HG03558 (cell line): ENCODE measurements around the gene RAB12.
"Not testable (repeated sequence)": the region's sequence is repeated elsewhere in the genome, so short reads cannot be mapped to it uniquely, and the experiment has no call there.

Experiments
- ATAC-seq: cut with Tn5 transposase; IDR thresholded peaks from one replicate; pipeline ENCODE4 v1.9.1; 2021; ENCODE audit warnings: moderate number of reproducible peaks; ENCODE audit not compliant: unreplicated experiment; ENCODE audit errors: extremely low read depth

Gene RAB12

DNA sequence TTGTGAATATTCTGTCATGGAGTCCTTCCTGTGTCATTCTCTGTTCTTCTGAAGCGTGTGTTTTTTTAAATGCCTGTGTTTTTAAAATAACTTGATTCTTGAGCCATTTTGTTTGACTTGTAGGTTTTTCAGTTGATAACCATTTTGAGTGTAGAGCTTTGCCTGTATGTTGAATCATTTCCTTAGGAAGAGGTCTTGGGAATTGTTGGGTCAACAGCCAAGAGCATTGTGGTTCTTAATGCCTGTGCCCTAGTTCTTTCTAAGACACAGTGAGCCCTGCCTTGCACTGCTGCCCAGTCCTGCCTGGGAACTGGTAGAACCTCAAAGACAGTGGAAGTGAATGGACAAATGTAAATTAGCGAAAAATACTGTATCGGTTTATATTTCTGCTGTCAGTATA is 25.9 kb downstream of the RAB12 start:
- ATAC-seq: no peak

DNA sequence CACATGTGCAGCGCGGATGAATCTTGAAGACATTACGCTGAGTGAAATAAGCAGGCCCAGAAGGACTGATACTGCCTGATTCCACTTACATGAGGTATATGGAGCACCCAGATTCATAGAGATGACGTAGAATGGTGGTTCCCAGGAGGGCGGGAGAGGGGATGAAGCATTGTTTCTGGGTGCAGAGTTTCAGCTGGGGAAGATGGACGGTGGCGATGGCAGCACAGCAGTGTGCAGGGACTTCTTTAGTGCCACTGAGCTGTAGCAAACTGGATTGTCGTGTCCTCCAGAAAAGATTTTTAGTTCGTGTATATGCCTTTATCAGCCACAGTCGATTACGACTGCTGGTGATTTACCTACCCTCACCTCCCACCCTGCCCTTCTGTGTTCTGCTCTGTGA is 30.5 kb downstream of the RAB12 start:
- no peak for ATAC-seq

DNA sequence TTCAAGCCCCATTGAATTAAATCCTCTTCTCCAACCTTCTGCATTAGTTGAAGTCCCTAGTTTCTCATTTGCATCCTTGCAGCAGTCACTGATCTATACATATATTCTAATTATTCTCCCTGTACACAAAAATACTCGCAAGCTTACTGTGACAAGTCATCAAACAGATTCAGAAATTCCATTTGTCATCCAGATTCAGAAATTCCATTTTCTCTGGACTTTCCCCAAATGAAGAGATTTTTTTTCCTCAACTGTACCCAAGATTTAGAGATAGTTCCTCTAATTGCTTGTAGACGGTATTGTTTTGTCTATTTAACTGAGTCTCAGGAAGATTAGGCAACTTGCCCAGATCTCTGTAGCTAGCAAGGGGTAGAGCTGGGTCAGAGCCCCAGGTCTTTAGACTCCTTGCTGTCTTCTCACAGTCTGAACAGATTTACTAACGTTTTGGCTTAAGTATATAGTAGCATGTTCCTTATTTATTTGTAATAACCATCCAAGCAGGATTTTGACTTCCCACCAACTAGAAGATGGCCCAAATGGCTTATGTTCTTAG is 34.2 kb downstream of the RAB12 start:
- ATAC-seq: no peak

DNA sequence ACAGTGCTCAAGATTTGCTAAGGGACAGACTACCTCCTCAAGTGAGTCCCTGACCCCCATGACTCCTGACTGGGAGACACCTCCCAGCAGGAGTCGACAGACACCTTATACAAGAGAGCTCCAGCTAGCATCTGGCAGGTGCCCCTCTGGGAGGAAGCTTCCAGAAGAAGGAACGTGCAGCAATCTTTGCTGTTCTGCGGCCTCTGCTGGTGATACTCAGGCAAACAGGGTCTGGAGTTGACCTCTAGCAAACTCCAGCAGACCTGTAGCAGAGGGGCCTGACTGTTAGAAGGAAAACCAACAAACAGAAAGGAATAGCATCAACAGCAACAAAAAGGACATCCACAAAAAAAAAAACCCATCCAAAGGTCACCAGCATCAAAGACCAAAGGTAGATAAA is 38.1 kb downstream of the RAB12 start:
- ATAC-seq: not testable (repeated sequence)

DNA sequence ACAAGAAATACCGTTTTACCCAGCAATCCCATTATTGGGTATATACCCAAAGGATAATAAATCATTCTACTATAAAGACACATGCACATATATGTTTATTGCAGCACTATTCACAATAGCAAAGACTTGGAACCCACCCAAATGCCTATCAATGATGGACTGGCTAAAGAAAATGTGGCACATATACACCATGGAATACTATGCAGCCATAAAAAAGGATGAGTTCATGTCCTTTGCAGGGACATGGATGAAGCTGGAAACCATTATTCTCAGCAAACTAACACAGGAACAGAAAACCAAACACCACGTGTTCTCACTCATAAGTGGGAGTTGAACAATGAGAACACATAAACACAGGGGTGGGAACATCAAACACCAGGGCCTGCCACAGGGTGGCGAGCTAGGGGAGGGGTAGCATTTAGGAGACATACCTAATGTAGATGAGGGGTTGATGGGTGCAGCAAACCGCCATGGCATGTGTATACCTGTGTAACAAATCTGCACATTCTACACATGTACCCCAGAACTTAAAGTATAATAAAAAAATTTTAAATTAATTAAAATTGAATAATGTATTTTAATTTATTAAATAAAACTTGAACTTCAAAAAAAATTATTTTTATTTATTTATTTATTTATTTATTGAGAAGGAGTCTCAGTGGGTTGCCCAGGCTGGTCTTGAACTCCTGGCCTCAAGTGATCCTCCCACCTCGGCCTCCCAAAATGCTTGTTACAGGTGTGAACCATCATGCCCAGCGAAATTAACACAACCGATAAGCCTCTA is 42.4 kb downstream of the RAB12 start:
- ATAC-seq: not testable (repeated sequence)

DNA sequence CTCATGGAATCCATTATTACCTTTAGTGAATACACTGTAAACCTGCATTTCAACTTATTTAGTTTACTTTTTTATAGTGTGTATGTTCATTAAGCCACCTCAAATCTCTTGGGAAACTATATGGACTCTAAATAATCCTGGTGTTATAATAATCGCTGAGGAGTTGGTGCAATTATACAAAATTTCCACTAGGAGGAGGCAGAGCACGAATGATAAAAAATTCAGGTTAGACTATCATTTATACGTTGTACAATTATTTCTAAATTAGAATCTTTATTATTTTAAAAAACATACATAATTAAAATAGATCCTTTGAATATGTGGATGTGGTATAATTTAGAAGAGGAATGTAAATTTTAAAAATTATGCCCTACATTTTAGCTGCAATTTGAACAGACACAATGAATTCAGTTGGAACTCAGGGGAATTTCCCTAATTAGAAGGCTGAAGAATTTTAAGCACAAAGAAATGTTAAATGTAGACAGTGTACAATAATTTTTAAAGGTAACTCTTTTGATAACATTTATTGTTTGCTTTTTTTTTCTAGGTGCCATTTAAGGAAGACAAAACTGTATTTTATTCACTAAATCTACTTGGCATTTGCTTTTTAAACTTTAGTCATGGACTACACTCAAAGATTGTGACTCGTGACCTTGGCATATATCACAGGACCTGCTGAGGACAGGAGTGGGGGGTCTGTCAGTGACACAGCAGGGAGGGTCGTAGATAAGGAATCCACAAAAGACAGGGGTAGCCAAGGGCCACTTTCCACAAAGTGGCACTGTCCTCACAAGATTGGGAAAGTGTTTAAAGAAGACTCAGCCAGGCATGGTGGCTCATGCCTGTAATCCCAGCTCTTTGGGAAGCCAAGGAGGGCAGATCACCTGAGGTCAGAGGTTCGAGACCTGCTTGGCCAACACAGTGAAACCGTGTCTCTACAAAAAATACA is 45.5 kb downstream of the RAB12 start:
- no peak for ATAC-seq

DNA sequence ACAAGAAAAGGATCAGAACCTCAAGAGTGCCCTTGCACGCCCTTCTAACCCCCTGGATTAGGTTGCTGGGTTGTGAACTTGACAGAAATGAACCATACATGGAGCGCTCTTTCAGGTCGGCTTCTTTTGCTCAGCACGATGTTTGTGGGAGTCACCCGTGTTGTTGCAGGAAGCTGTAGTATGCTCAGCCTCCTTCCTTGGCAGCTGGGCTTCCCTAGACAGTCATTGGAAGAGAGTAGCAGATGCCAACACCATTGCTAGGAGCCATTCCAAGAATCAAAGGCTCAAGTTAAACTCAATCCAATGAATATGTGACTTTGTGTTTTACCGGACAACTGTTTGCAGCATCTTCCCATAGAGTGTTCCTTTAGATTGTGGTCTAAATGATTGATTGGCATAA is 47.0 kb downstream of the RAB12 start:
- no peak for ATAC-seq

DNA sequence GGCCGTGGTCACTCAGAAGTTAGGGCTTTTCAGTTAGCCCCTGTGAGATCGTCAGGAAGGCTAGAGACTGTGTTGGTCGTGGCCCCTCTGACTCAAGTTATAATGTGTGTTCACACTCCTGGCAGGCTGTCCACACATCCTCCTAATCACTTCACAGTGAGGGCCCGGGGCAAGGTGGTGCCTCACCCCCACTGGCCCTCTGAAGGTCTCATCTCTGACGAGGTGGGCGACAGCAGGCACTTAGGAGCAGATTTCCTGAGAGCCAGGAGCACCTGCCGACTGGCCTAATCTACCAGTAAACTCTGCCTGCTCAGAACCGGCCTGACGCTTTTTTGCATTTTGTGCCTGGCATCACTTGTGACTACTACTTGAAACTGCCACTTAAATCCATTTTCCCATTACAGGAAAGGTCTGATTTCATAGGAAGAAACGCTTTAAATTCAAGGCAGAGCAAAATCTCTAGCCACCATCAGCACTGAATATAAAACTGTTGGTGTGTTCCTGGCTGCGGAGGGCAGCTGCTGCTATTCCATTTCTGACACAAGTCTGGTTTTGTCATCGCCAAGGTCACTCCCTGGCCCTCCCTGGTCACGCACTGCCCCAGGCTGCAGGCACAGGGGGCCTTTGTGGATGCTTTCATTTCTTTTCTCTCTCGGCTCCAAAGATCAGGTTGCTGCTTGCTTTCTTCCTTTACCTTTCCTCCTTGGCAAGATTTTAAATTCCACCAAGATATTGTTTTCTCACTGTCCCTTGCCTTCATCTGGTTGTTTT is 48.0 kb downstream of the RAB12 start:
- no peak for ATAC-seq

DNA sequence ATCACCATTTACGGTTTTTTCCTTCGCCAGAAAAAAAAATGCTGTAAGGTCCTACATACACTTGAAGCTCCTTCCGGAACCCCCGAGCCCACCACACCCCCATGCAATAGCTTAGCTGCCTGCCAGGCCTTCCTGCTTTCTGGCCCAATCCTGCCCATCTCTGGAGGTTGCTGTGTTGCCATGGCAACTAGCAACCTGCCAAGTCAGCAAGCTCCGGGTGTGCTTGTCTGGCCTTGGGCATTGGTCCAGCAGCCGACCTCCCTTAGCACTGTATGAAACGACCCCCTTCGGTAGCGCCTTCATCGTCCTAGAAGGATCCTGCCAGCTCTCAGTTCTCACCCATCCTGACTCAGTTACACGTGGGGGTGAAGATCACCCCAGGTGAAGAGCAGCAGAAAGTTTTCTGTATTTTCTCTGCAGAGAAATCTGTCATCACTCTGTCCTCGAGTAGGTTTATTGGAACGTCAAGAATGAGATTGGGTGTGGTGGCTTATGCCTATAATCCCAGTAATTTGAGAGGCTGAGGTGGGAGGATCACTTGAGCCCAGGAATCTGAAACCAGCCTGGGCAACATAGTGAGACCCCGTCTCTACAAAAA is 48.7 kb downstream of the RAB12 start:
- ATAC-seq: no peak

DNA sequence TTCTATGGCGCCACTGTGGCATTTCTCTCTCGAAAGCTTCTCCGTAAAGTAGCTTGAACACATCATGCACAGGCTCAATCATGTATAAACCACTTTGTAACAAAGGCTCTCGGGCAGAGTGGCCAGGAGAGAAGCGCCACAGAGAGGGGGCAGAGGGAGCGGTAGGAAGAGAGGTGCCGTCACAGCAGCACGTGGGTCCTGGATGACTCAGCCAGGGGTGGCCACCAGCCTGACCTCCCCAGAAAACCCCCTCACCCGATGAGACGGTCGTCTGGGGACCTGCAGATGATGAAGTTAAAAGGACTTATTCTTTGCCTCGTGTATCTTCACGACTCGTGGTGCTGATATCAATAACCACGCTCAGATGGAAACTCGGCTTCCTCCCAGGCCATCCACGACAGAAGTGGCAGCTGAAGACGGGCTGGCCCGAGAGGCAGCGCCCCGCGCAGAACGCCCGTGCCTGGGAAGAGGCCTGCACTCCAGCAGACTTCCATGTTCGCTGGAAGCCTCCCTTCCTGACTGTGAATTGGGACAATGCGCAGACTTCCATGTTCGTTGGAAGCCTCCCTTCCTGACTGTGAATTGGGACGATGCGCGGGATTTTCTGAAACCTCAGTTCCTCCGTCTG is 49.7 kb downstream of the RAB12 start:
- no peak for ATAC-seq

DNA sequence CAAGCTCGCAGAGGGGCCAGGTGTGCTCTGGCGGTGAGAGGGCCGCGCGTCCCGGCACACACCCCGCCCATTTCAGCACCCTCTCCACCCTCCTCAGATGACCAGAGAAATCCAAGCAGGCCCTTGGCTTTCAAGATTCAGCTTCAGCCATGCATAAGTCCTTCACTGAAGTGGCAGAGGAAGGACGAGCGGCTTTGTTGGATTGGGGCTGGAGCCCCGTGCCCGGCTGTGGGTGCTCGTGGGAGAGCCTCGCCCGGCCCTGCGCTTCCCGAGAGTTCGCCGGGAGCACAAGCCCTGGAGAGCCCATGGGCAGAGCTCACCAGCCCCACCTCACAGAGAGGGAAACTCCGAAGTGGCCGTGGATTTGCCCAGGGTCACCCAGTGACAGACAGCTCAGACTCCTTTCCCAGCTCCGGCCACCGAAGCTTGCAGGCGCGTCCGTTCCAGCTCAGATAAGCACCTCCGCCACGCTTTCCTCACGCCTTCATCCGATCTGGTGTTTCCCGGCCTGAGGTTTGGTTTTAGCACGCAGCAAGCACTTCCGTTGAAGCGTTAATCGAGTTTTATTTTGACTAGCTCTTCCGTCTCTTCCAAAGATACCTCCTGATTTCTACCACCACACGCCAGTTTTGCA is 50.5 kb downstream of the RAB12 start:
- no peak for ATAC-seq

DNA sequence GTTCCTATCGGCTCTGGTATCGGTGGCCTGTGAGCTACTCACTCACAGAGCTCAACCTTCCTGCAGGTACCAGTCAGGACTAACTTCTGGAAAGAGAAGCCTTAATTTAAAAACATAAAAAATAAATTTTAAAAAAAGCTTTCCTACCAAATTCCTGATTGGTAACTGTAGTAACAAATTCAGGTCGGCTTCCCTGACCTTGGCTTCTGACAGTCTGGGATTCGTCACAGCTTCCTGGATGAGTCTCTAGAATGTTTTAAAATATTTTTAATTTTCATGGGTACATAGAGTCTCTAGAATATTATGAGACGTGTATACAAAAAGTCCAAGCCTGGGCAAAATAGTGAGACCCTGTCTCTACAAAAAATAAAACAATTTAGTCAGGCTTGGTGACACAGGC is 51.1 kb downstream of the RAB12 start:
- no peak for ATAC-seq

DNA sequence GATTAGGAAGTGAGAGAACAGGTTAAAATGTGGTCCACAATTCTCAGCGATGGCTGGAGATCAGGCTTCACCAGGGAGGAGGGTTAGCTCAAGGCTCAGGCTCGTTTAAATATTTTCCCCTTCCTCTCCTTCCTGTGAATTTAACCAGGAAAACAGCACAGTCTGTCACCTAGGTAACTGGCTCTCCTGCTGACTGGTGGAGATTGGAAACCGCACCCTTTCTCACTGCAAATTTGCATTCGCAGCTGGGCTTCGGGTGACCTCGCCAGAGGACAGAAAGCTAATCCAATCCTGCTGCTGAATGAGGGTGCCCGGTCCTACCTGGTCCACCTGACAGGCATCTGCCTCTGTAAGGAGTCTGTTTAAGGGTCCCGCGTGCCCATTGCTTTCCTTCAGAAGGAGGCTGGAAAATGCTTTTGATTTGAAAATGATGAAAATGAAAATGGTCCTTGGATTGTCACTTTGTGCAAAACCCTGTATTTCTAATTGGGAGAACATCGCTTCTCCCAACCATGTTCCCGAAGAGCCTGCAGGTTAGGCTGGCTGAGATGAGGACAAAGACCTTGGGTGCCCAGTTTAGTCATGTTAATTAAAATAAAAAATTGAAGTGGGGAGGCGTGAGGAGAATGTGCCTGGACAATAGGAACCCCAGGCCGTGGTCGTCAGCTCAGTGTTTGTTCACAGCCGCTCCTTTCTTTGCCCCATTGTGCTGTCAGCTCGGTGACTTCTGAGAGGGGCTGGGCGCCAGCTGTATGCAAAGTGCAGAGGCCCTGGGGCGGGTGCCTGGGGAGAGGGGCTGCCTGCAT is 52.7 kb downstream of the RAB12 start:
- ATAC-seq: no peak

DNA sequence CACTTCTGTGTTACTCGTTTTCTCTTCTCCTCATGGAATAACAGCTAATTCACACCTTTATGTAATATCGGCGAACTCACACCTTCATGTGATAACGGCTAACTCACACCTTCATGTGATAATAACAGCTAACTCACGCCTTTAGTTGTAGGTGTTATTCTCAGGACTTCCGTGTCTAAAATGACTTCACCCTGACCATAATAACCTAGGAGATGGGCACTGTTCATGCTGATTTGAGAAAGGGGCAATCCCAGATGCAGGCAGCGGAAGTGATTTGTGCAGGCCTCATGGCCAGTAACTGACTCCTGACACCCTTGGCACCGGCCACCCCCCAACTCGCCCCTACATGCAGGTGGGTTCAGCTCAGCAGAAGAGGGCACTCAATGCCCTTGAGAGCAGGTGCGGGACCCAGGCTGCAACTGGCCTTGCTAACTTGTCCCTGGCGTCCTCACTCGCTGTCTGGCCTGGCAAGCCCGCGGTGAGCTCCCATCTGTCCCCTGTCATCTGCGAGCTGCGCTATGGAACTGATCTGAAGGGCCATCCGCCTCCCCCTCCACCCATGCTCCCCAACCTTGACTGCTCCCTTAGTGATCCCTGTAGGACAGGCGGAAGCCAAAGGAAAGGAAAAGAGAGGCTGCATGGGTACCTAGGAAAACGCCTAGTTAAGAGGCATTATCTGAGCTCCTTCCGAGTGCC is 53.5 kb downstream of the RAB12 start:
- ATAC-seq: no peak

DNA sequence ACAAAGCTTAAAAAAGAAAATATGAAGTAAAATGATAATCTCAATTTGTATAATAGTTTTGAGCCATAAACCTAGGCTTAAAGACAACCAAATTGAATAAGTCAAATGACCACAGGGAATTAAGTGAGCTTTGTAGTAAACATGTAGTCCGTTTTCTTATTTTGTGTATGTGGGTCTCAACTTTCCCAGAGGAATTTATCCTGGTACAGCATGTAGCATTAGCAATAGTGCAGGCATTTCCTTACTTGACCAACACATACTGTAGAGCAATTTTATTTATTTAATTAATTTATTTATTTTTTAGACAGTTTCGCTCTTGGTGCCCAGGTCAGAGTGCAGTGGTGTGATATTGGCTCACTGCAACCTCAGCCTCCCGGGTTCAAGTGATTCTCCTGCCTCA is 58.6 kb downstream of the RAB12 start:
- no peak for ATAC-seq

DNA sequence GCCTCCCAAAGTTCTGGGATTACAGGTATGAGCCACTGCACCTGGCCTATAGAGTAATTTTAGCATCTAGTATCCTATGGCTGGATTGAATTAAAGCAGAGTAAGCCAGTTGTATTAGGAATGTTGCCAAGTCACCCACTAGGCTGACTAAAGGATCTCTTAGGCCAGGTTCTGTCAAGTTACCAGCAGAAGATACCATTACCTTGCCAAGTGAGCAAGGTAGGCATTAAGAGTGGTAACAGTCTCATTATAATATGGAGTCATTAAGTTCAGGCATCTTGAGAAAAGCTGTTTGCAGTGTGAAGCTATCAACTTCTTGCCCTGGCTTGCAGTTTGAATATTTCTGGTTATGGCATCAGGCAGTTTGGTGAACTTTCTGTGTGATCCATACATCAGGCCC is 59.1 kb downstream of the RAB12 start:
- no peak for ATAC-seq

DNA sequence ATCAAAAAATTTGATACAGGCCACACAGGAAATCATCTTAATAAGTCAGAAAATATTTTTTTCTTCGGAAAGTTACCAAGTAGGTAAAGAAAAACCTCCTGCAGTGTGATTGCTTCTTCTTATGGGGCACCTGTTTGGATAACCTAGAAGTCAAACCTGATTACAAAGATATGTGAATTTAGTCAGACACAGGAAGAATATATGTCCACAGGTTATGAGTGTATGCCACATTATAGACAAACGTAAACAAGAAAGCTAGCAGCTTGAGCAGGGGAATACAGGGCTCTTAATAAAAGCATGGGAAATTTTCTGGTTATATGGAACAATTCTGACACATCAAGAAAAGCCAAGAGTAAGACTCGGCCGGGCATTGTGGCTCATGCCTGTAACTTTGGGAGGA is 60.3 kb downstream of the RAB12 start:
- ATAC-seq: no peak
